Measurements from ENCODE around the gene NRF1. TPM values are rescaled to one million over a fixed set of nuclear protein-coding genes. Genes with fewer than 3 reads are reported as not detected.
"Not testable (repeated sequence)": the region's sequence is repeated elsewhere in the genome, so short reads cannot be mapped to it uniquely, and the experiment has no call there.

Gene NRF1
- total RNA-seq, 1 experiment from 2014 or later: 13.6 TPM

DNA sequence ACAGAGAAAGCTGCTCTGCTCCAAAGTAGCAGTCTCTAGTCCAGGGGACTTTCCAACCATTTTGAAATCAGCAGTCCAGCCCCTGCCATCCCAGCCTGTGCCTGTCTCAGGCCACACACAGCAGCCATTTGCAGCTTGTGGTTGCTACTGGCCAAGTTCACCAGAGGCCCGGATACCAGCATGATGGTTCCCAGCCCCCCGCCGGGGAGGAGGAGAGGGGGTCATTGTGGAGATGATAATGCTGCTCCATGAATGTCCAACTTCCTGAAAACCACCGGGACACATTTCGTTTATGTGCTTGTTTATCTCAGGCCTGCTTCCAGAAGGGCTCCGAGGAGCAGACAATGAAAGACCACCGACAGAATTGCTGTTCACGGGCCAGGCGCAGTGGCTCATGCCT is 181.2 kb downstream of the NRF1 start:
- no peaks in the 10 kb centered on the region for H3K36me3 ChIP-seq (ENCODE audit: low read depth, low read length)
- no peak overlapping the region for H3K9ac ChIP-seq (ENCODE audit: low read length)
- POLR2A ChIA-PET (ENCODE audit: unreplicated experiment): no interaction called here
- no peak overlapping the region for H3K4me3 ChIP-seq (ENCODE audit: low read length)
- H3K9me3 ChIP-seq (ENCODE audit: low read length): no peaks in the 10 kb centered on the region
- no peak for DNase-seq
- no peaks in the 10 kb centered on the region for H4K20me1 ChIP-seq (ENCODE audit: low read length)
- no peaks in the 10 kb centered on the region for H3K27me3 ChIP-seq (ENCODE audit: low read length)
- BruUV-seq (replicated peaks): no TSS peak
- H3K4me1 ChIP-seq (ENCODE audit: insufficient read depth, low read length): peaks cover 16% of the 10 kb centered on the region; the same call in 1 of the 2 replicates
- H3F3A ChIP-seq (ENCODE audit: low read length, unreplicated experiment): no peaks in the 10 kb centered on the region
- H3K9me2 ChIP-seq (replicated peaks; ENCODE audit: low read length): no peaks in the 10 kb centered on the region
- CTCF ChIA-PET: no interaction called here
- no peak for ATAC-seq
- H3K4me2 ChIP-seq (ENCODE audit: low read length): no peak overlapping the region
- intact Hi-C loops (cut with micrococcal nuclease): no loop called here
- no peak overlapping the region for H2AFZ ChIP-seq (ENCODE audit: low read length)
- TF ChIP-seq, protein P1, sequence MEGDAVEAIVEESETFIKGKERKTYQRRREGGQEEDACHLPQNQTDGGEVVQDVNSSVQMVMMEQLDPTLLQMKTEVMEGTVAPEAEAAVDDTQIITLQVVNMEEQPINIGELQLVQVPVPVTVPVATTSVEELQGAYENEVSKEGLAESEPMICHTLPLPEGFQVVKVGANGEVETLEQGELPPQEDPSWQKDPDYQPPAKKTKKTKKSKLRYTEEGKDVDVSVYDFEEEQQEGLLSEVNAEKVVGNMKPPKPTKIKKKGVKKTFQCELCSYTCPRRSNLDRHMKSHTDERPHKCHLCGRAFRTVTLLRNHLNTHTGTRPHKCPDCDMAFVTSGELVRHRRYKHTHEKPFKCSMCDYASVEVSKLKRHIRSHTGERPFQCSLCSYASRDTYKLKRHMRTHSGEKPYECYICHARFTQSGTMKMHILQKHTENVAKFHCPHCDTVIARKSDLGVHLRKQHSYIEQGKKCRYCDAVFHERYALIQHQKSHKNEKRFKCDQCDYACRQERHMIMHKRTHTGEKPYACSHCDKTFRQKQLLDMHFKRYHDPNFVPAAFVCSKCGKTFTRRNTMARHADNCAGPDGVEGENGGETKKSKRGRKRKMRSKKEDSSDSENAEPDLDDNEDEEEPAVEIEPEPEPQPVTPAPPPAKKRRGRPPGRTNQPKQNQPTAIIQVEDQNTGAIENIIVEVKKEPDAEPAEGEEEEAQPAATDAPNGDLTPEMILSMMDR (conservative IDR thresholded peaks at IDR 0.05; ENCODE audit: low read depth, low read length): no peak
- TF ChIP-seq EZH2 (IDR thresholded peaks at IDR 0.05; ENCODE audit: low read length, unreplicated experiment) (no peak), EZH2phosphoT487 (IDR thresholded peaks at IDR 0.05; ENCODE audit: borderline replicate concordance, low read length) (no peak)
- H3K27ac ChIP-seq (ENCODE audit: low read length): no peak overlapping the region
- H3K79me2 ChIP-seq (ENCODE audit: low read length): no peaks in the 10 kb centered on the region

DNA sequence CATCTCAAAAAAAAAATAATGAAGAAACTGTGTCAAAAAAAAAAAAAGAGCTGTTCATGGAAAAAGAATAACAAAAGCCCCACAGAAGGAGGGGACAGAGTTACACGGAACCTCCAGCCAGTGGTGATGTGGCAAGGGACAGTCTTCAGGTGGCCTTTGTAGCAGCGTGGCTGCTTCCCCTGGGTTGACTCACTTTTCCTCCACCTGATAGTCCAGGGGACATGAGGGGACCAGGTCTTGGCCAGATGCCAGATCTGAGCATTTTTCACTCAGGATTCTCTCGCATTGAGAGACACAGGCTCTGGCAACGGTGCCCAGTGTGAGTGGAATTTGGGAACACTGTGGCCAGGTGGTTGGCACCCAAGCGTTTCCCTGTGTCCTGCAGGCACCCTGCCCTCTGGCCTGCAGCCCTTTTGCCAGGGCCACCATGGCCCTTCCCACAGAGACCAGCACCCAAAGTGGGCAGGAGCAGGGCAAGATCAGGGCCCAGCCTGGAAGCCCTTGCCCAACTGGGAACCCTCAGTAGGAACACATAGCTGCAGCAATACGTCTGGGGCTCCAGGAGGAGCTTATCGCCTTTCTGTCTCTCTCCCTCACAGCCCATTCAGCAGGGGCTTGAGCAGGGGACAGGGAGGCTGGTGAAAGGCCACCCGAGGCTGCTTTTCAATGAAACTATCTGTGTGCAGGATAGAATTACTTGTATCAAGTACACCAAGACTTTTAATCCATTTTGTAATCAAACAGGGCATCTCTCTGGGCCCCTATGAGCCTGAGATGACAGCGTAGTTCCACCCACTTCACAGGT is 182.2 kb downstream of the NRF1 start:
- intact Hi-C loops (cut with micrococcal nuclease): no loop called here
- no peak overlapping the region for H3K4me3 ChIP-seq (ENCODE audit: low read length)
- H3K27me3 ChIP-seq (ENCODE audit: low read length): no peaks in the 10 kb centered on the region
- H3K27ac ChIP-seq (ENCODE audit: low read length): no peak overlapping the region
- no TSS peak for BruUV-seq (replicated peaks)
- POLR2A ChIA-PET (ENCODE audit: unreplicated experiment): no interaction called here
- TF ChIP-seq, protein P1 (conservative IDR thresholded peaks at IDR 0.05; ENCODE audit: low read depth, low read length): no peak
- TF ChIP-seq EZH2phosphoT487 (IDR thresholded peaks at IDR 0.05; ENCODE audit: borderline replicate concordance, low read length) (no peak), EZH2 (IDR thresholded peaks at IDR 0.05; ENCODE audit: low read length, unreplicated experiment) (no peak)
- ATAC-seq (no peak), DNase-seq (no peak)
- peaks cover 16% of the 10 kb centered on the region; the same call in 1 of the 2 replicates for H3K4me1 ChIP-seq (ENCODE audit: insufficient read depth, low read length)
- no peaks in the 10 kb centered on the region for H3K9me2 ChIP-seq (replicated peaks; ENCODE audit: low read length)
- no peak overlapping the region for H3K9ac ChIP-seq (ENCODE audit: low read length)
- H3K4me2 ChIP-seq (ENCODE audit: low read length): no peak overlapping the region
- CTCF ChIA-PET: no interaction called here
- no peaks in the 10 kb centered on the region for H3F3A ChIP-seq (ENCODE audit: low read length, unreplicated experiment)
- H3K9me3 ChIP-seq (ENCODE audit: low read length): no peaks in the 10 kb centered on the region
- no peaks in the 10 kb centered on the region for H3K79me2 ChIP-seq (ENCODE audit: low read length)
- H3K36me3 ChIP-seq (ENCODE audit: low read depth, low read length): no peaks in the 10 kb centered on the region
- no peak overlapping the region for H2AFZ ChIP-seq (ENCODE audit: low read length)
- no peaks in the 10 kb centered on the region for H4K20me1 ChIP-seq (ENCODE audit: low read length)

DNA sequence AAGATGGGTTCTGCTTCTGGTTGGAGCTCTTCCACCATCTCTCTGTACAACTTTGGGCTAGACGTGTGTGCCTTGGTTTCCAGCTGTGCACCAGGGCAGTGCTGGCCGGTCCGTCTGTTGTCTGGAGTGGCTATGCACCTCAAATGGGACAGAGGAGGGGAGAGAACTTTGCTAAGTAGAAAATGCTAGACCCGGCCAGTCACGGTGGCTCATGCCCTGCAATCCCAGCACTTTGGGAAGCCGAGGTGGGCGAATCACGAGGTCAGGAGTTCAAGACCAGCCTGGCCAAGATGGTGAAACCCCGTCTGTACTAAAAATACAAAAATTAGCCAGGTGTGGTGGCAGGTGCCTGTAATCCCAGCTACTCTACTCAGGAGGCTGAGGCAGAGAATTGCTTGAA is 182.9 kb downstream of the NRF1 start:
- POLR2A ChIA-PET (ENCODE audit: unreplicated experiment): not testable (repeated sequence)

More for the DNA sequence above, 182.9 kb downstream of the NRF1 start:
- H3K27me3 ChIP-seq (ENCODE audit: low read length); H3K4me2 ChIP-seq (ENCODE audit: low read length); H4K20me1 ChIP-seq (ENCODE audit: low read length); H3K9me3 ChIP-seq (ENCODE audit: low read length); H3K4me3 ChIP-seq (ENCODE audit: low read length); H3F3A ChIP-seq (ENCODE audit: low read length, unreplicated experiment); H3K27ac ChIP-seq (ENCODE audit: low read length); H3K9ac ChIP-seq (ENCODE audit: low read length); intact Hi-C loops (cut with micrococcal nuclease); CTCF ChIA-PET; DNase-seq; H3K9me2 ChIP-seq (replicated peaks; ENCODE audit: low read length); H3K36me3 ChIP-seq (ENCODE audit: low read depth, low read length); ATAC-seq; H3K79me2 ChIP-seq (ENCODE audit: low read length); BruUV-seq (replicated peaks); H2AFZ ChIP-seq (ENCODE audit: low read length): not testable (repeated sequence)
- peaks cover 16% of the 10 kb centered on the region; the same call in 1 of the 2 replicates for H3K4me1 ChIP-seq (ENCODE audit: insufficient read depth, low read length)
